H1 (cell line): ENCODE measurements around the gene OSTF1. TPM values are rescaled to one million over a fixed set of nuclear protein-coding genes. Genes with fewer than 3 reads are reported as not detected.

Experiments used
- HDAC2 ChIP-seq, 2 experiments: fragments of 300-600 bp in 1 of 2; sonication (generic) in 1 of 2; IDR thresholded peaks; 2 replicates each; pipeline ENCODE4 v1.6.1; 2011 to 2012; ENCODE audit warnings: low read depth in 2 of 2, low read length in 2 of 2, mild to moderate bottlenecking in 2 of 2, moderate library complexity in 2 of 2, borderline replicate concordance in 1 of 2, inconsistent platforms in 1 of 2
- RAD21 ChIP-seq, 2 experiments: IDR thresholded peaks in 1 of 2; conservative IDR thresholded peaks in 1 of 2; 2 replicates each; pipeline ENCODE4 v1.6.1; 2011; ENCODE audit warnings: low read depth in 2 of 2, low read length in 2 of 2, improper control_type of control experiment in 1 of 2, inconsistent platforms in 1 of 2, mild to moderate bottlenecking in 1 of 2, moderate library complexity in 1 of 2
- RXRA ChIP-seq: IDR thresholded peaks from 2 replicates; pipeline ENCODE4 v1.6.1; 2011; ENCODE audit warnings: low read depth, mild to moderate bottlenecking, low read length, moderate library complexity; ENCODE audit not compliant: insufficient read depth
- SIX5 ChIP-seq: IDR thresholded peaks from 2 replicates; pipeline ENCODE4 v1.6.1; 2011; ENCODE audit warnings: mild to moderate bottlenecking, low read depth, low read length
- SP2 ChIP-seq: IDR thresholded peaks from 2 replicates; pipeline ENCODE4 v1.6.1; 2012; ENCODE audit warnings: mild to moderate bottlenecking, low read length, inconsistent platforms
- TEAD4 ChIP-seq: IDR thresholded peaks from 2 replicates; pipeline ENCODE4 v1.6.1; 2012; ENCODE audit warnings: low read depth, low read length, inconsistent platforms, mixed read lengths
- polyA plus RNA-seq, 7 experiments: library from polyadenylated mRNA; depleted of rRNA in 3 of 7; stranded (reverse) in 5 of 7; unstranded in 2 of 7; fragments of >200 nt in 5 of 7; fragments of 200-250 nt in 2 of 7; gene quantifications; 1 replicate in 5 of 7; 2 replicates in 1 of 7; 4 replicates in 1 of 7; pipeline versions ENCODE4 v1.2.1 to v1.2.3, GENCODE V29; 2011 to 2013; ENCODE audit warnings: missing spikeins in 2 of 7, mixed read lengths in 2 of 7
- total RNA-seq: library from RNA; stranded (reverse); fragmentation: NEBNext Ultra II Directional; extraction: Animal tissue kit (Norgen Biotek cat#: 25700); gene quantifications from 2 replicates; pipeline ENCODE4 v1.2.1, GENCODE V29; 2021

OSTF1 gene
- total and polyA plus RNA-seq, 2 of the 8 experiments (the other 6 are each of a cell fraction or from before 2014, with no cell fraction given): 5.0 to 18.9 TPM

GRCh38 chr9:75047506-75047905 is 40.8 kb upstream of the OSTF1 start (continued):
- TF ChIP-seq RAD21 (IDR thresholded peaks at IDR 0.05 in 1 of 2, conservative IDR thresholded peaks at IDR 0.05 in 1 of 2; ENCODE audit: low read depth in 2 of 2, low read length in 2 of 2) (no peak), TEAD4 (no peak), SP2 (no peak), SIX5 (no peak), HDAC2 (IDR thresholded peaks at IDR 0.05; ENCODE audit: borderline replicate concordance in 1 of 2, low read depth in 2 of 2, low read length in 2 of 2) (no peak), RXRA (no peak)
